Breast epithelium (tissue), 3 donors: ENCODE results near the gene CHFR.

Source experiments
- POLR2A ChIP-seq: fragments of 450-650 bp; IDR thresholded peaks from one replicate; pipeline ENCODE4 v1.6.1; 2016; ENCODE audit warnings: antibody characterized with exemption, mild to moderate bottlenecking, moderate library complexity
- TF ChIP-seq, protein P1 (sequence below), 3 donors: fragments of 450-650 bp; IDR thresholded peaks; one replicate each; pipeline ENCODE4 v1.5.1; 2016 to 2017; ENCODE audit warnings: antibody characterized with exemption in 3 of 3, mild to moderate bottlenecking in 3 of 3, moderate library complexity in 3 of 3

GRCh38 chr12:132918680-132919079 lies 31.3 kb upstream of the CHFR start:
- TF ChIP-seq, protein P1, sequence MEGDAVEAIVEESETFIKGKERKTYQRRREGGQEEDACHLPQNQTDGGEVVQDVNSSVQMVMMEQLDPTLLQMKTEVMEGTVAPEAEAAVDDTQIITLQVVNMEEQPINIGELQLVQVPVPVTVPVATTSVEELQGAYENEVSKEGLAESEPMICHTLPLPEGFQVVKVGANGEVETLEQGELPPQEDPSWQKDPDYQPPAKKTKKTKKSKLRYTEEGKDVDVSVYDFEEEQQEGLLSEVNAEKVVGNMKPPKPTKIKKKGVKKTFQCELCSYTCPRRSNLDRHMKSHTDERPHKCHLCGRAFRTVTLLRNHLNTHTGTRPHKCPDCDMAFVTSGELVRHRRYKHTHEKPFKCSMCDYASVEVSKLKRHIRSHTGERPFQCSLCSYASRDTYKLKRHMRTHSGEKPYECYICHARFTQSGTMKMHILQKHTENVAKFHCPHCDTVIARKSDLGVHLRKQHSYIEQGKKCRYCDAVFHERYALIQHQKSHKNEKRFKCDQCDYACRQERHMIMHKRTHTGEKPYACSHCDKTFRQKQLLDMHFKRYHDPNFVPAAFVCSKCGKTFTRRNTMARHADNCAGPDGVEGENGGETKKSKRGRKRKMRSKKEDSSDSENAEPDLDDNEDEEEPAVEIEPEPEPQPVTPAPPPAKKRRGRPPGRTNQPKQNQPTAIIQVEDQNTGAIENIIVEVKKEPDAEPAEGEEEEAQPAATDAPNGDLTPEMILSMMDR (IDR thresholded peaks at IDR 0.05) = no peak
- no peak for TF ChIP-seq POLR2A
